A549 (cell line): Measurements from ENCODE around the gene ZFY. TPM values are rescaled to one million over a fixed set of nuclear protein-coding genes. Genes with fewer than 3 reads are reported as not detected.
"Not testable (repeated sequence)": the region's sequence is repeated elsewhere in the genome, so short reads cannot be mapped to it uniquely, and the experiment has no call there.

ENCODE experiments used
- ATAC-seq, 2 experiments: fragments of 200-7000 bp in 1 of 2; fragments of >200 bp in 1 of 2; cut with Nextera tagmentation in 1 of 2; cut with Tn5 transposase in 1 of 2; 3 replicates each; pipeline versions ENCODE4 v1.8.0 to v1.9.1; 2018 to 2020; ENCODE audit warnings: mild to moderate bottlenecking in 1 of 2, moderate library complexity in 1 of 2
- CTCF ChIA-PET: fragments of 300-600 bp; sonication (Branson Sonifier 250); formaldehyde crosslinking; extraction: SDS; loops from one replicate; lab custom pipeline; 2021; ENCODE audit warnings: antibody characterized with exemption, inconsistent platforms; lab: Yijun Ruan, JAX
- POLR2A ChIA-PET: fragments of 350-600 bp; formaldehyde crosslinking; extraction: SDS; loops from one replicate; lab custom pipeline; 2021; ENCODE audit warnings: antibody characterized with exemption, inconsistent platforms; lab: Yijun Ruan, JAX
- DNase-seq, 2 experiments: peaks; one replicate each; pipeline versions ENCODE4 v3.0.0 to v3.0.0-alpha.2; 2011 to 2016; ENCODE audit warnings: low read depth in 1 of 2, low spot score in 1 of 2
- FAIRE-seq: peaks from 2 replicates; lab custom pipeline; 2011; peaks lifted over from hg19 to GRCh38; lab: Jason Lieb, UNC
- H3K27ac ChIP-seq, 2 experiments: fragments of >200 bp; sonication (Bioruptor Twin); formaldehyde crosslinking; 3 replicates each; pipeline ENCODE4 v1.5.1; 2016 to 2017
- H3K4me1 ChIP-seq: fragments of >200 bp; sonication (Bioruptor Twin); formaldehyde crosslinking; 3 replicates; pipeline ENCODE4 v1.6.1; 2016
- H3K4me2 ChIP-seq: fragments of >200 bp; sonication (Bioruptor Twin); formaldehyde crosslinking; 3 replicates; pipeline ENCODE4 v1.6.1; 2016
- H3K4me3 ChIP-seq: fragments of >200 bp; sonication (Bioruptor Twin); formaldehyde crosslinking; 3 replicates; pipeline ENCODE4 v1.5.1; 2016
- H3K9me3 ChIP-seq: fragments of >200 bp; sonication (Bioruptor Twin); formaldehyde crosslinking; 3 replicates; pipeline ENCODE4 v1.6.1; 2016
- CHD4 ChIP-seq: fragments of 200-600 bp; sonication (generic); IDR thresholded peaks from 2 replicates; pipeline ENCODE4 v1.6.1; 2016; ENCODE audit warnings: antibody characterized with exemption, mild to moderate bottlenecking, borderline replicate concordance
- EP300 ChIP-seq, 2 experiments: fragments of >200 bp; sonication (Bioruptor Twin); formaldehyde crosslinking; IDR thresholded peaks; 2 replicates in 1 of 2; 3 replicates in 1 of 2; pipeline ENCODE4 v1.6.1; 2016 to 2017
- ESRRA ChIP-seq: fragments of 150-350 bp; IDR thresholded peaks from 2 replicates; pipeline ENCODE4 v1.6.1; 2014; ENCODE audit warnings: mild to moderate bottlenecking, low read length, borderline replicate concordance
- HOXB5 ChIP-seq: fragments of 250-450 bp; sonication (Bioruptor Pico); IDR thresholded peaks from 2 replicates; pipeline ENCODE4 v1.5.0; 2020; ENCODE audit warnings: mild to moderate bottlenecking, moderate library complexity
- JUNB ChIP-seq: fragments of >200 bp; sonication (Bioruptor Twin); formaldehyde crosslinking; IDR thresholded peaks from 2 replicates; pipeline ENCODE4 v1.6.1; 2016
- KDM1A ChIP-seq: fragments of 200-600 bp; sonication (generic); IDR thresholded peaks from 2 replicates; pipeline ENCODE4 v1.6.1; 2016; ENCODE audit warnings: low read depth, mild to moderate bottlenecking
- KDM5A ChIP-seq: fragments of 200-600 bp; sonication (generic); IDR thresholded peaks from 2 replicates; pipeline ENCODE4 v1.6.1; 2016; ENCODE audit warnings: antibody characterized with exemption, mild to moderate bottlenecking
- POLR2AphosphoS2 ChIP-seq: conservative IDR thresholded peaks from 2 replicates; pipeline ENCODE4 v1.6.1; 2012; ENCODE audit warnings: low read length, improper control_type of control experiment, inconsistent platforms
- RFX5 ChIP-seq: fragments of 450-650 bp; IDR thresholded peaks from 2 replicates; pipeline ENCODE4 v1.7.1; 2014; ENCODE audit warnings: antibody characterized with exemption, mild to moderate bottlenecking, moderate library complexity
- RNF2 ChIP-seq: fragments of 200-600 bp; sonication (generic); IDR thresholded peaks from 2 replicates; pipeline ENCODE4 v1.6.1; 2016; ENCODE audit warnings: low read depth, mild to moderate bottlenecking, antibody characterized with exemption, moderate library complexity, borderline replicate concordance
- SMC3 ChIP-seq: fragments of >200 bp; sonication (Bioruptor Twin); formaldehyde crosslinking; IDR thresholded peaks from 3 replicates; pipeline ENCODE4 v1.6.1; 2018; ENCODE audit warnings: inconsistent platforms
- TFCP2L1 ChIP-seq: fragments of 250-450 bp; sonication (Bioruptor Pico); IDR thresholded peaks from 2 replicates; pipeline ENCODE4 v1.5.0; 2021; ENCODE audit warnings: mild to moderate bottlenecking
- ZFP36 ChIP-seq: fragments of 450-650 bp; IDR thresholded peaks from 2 replicates; pipeline ENCODE4 v1.6.1; 2014; ENCODE audit warnings: borderline replicate concordance; ENCODE audit not compliant: partially characterized antibody
- WGBS: methylation state at CpG from one replicate; pipeline ENCODE4 v1.1.6; 2017; ENCODE audit errors: missing lambda C conversion rate; 5-methylcytosine and 5-hydroxymethylcytosine counted together
- polyA plus RNA-seq, 4 experiments: library from polyadenylated mRNA; depleted of rRNA in 3 of 4; stranded (reverse); fragments of >200 nt; fragmentation: RNase III in 1 of 4; extraction: RNeasy Plus Mini Kit Qiagen cat#74134 plus additional on column Dnase treatment in 1 of 4; gene quantifications; 2 replicates in 3 of 4; 3 replicates in 1 of 4; pipeline ENCODE4 v1.2.3, GENCODE V29; 2011 to 2017
- TF ChIP-seq, protein P1 (sequence below): fragments of >200 bp; sonication (Bioruptor Twin); formaldehyde crosslinking; IDR thresholded peaks from 2 replicates; pipeline ENCODE4 v1.6.1; 2016
- TF ChIP-seq, protein P2 (sequence below): IDR thresholded peaks from 2 replicates; pipeline ENCODE4 v1.6.1; 2012; ENCODE audit warnings: low read depth, borderline replicate concordance
- TF ChIP-seq, protein P3 (sequence below): fragments of 450-650 bp; IDR thresholded peaks from 2 replicates; pipeline ENCODE4 v1.6.1; 2014; ENCODE audit warnings: antibody characterized with exemption
- TF ChIP-seq, protein P4 (sequence below): fragments of >200 bp; sonication (Bioruptor Twin); formaldehyde crosslinking; IDR thresholded peaks from 3 replicates; pipeline ENCODE4 v1.6.1; 2016
- TF ChIP-seq, protein P5 (sequence below): fragments of 150-350 bp; IDR thresholded peaks from 2 replicates; pipeline ENCODE4 v1.6.1; 2014; ENCODE audit warnings: low read depth, mild to moderate bottlenecking, low read length
- TF ChIP-seq, protein P6 (sequence below): IDR thresholded peaks from 2 replicates; pipeline ENCODE4 v1.6.1; 2012

ZFY gene
- polyA plus RNA-seq, 2 of the 4 experiments (the other 2 are of a cell fraction): 3.0 to 11.3 TPM

DNA sequence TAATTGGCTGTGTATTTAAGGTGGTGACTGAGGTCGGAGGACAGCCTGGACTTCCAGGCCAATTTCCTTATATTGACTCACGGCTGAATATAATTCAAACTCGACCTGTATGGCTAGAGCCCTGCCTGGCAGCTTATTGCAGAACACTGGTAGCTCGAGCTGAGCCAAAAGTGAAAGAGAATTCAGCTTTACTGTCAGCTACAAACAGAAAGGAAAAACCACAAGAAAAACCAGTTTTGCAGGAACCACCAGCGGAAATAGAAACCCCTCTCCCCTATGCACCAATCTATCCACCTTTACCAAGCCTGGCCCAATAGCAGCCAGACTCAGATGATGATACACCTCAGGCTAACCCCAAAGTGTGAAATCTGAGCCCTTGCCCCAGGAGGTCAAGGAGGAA, 68.7 kb downstream of the ZFY start:
- FAIRE-seq: no peak

DNA sequence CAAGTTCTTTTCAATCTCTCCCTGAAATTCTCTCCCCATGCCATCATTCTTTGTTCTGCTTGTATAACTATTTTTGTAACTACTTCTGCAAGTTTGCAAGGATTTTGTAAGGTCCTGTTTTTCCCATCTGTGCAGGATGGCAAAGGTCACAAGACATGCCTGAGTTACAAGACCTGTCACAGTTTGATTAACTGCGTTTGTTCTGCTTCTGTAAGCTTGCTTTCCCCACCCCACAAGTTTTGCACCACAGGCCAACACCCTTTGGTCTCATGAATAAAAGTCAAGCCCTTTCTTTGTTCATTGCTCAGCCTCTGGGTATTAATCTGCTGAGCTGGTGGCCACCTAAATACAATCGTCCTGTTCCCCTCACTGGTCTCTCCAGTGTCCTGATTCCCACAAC, 70.8 kb downstream of the ZFY start:
- H3K4me1 ChIP-seq: peaks cover 14% of the 10 kb centered on the region
- ATAC-seq, H3K4me2 ChIP-seq, H3K4me3 ChIP-seq, DNase-seq, FAIRE-seq, H3K27ac ChIP-seq, H3K9me3 ChIP-seq, POLR2A ChIA-PET, CTCF ChIA-PET: not testable (repeated sequence)
- 33% methylated on average over 2 of the region's 2 CpGs for WGBS

More for the DNA sequence above, 68.7 kb downstream of the ZFY start:
- ChIA-PET POLR2A (no interaction called here), CTCF (no interaction called here)
- H3K4me2 ChIP-seq: peak overlapping the region; percentile 85
- TF ChIP-seq, protein P1, sequence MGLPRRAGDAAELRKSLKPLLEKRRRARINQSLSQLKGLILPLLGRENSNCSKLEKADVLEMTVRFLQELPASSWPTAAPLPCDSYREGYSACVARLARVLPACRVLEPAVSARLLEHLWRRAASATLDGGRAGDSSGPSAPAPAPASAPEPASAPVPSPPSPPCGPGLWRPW: no peak
- TF ChIP-seq, protein P2, sequence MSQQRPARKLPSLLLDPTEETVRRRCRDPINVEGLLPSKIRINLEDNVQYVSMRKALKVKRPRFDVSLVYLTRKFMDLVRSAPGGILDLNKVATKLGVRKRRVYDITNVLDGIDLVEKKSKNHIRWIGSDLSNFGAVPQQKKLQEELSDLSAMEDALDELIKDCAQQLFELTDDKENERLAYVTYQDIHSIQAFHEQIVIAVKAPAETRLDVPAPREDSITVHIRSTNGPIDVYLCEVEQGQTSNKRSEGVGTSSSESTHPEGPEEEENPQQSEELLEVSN: no peak
- no peak for TF ChIP-seq JUNB
- H3K4me1 ChIP-seq: peaks cover 14% of the 10 kb centered on the region
- DNase-seq: no peak
- peak; percentile 41 to 45; a peak in 3 of 6 replicates for ATAC-seq
- H3K4me3 ChIP-seq: peak overlapping the region; percentile 38; the same call in 2 of the 3 replicates
- H3K27ac ChIP-seq: peak overlapping the region; percentile 63 to 77; a peak in 4 of 6 replicates
- no peaks in the 10 kb centered on the region for H3K9me3 ChIP-seq
- WGBS: 36% methylated on average over 5 of the region's 5 CpGs

DNA sequence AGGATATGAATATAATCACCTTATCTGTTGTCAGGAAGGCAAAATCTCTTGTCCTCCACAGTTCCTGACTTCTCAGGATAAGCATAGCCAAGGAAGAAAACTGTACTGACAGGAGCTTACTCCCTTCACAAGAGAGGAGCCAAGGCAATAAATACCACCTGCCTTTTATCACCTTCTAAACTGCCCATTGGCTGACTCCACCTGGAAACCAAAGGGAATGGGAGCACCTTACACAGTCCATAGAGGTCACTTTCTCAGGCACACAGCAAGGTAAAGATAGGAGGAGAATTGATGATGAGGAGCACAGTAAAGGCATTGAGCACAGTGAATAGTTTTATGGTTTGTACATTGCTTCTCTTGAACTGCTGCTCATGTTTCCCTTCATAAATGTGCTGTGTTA, 72.8 kb downstream of the ZFY start:
- TF ChIP-seq KDM5A (no peak), HOXB5 (CRISPR knock-in tag) (no peak), RNF2 (no peak), TFCP2L1 (CRISPR knock-in tag) (no peak), CHD4 (no peak), KDM1A (no peak), RFX5 (no peak), ESRRA (no peak), POLR2AphosphoS2 (no peak), JUNB (no peak), EP300 (IDR thresholded peaks at IDR 0.05) (no peak), SMC3 (no peak), ZFP36 (no peak)
- TF ChIP-seq, protein P3, sequence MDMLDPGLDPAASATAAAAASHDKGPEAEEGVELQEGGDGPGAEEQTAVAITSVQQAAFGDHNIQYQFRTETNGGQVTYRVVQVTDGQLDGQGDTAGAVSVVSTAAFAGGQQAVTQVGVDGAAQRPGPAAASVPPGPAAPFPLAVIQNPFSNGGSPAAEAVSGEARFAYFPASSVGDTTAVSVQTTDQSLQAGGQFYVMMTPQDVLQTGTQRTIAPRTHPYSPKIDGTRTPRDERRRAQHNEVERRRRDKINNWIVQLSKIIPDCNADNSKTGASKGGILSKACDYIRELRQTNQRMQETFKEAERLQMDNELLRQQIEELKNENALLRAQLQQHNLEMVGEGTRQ: no peak
- TF ChIP-seq, protein P4, sequence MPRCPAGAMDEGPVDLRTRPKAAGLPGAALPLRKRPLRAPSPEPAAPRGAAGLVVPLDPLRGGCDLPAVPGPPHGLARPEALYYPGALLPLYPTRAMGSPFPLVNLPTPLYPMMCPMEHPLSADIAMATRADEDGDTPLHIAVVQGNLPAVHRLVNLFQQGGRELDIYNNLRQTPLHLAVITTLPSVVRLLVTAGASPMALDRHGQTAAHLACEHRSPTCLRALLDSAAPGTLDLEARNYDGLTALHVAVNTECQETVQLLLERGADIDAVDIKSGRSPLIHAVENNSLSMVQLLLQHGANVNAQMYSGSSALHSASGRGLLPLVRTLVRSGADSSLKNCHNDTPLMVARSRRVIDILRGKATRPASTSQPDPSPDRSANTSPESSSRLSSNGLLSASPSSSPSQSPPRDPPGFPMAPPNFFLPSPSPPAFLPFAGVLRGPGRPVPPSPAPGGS: no peak
- TF ChIP-seq, protein P5, sequence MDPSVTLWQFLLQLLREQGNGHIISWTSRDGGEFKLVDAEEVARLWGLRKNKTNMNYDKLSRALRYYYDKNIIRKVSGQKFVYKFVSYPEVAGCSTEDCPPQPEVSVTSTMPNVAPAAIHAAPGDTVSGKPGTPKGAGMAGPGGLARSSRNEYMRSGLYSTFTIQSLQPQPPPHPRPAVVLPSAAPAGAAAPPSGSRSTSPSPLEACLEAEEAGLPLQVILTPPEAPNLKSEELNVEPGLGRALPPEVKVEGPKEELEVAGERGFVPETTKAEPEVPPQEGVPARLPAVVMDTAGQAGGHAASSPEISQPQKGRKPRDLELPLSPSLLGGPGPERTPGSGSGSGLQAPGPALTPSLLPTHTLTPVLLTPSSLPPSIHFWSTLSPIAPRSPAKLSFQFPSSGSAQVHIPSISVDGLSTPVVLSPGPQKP: no peak
- TF ChIP-seq, protein P6, sequence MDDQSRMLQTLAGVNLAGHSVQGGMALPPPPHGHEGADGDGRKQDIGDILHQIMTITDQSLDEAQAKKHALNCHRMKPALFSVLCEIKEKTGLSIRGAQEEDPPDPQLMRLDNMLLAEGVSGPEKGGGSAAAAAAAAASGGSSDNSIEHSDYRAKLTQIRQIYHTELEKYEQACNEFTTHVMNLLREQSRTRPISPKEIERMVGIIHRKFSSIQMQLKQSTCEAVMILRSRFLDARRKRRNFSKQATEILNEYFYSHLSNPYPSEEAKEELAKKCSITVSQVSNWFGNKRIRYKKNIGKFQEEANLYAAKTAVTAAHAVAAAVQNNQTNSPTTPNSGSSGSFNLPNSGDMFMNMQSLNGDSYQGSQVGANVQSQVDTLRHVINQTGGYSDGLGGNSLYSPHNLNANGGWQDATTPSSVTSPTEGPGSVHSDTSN: no peak
- no peak for ATAC-seq
- Histone ChIP-seq H3K4me1 (no peaks in the 10 kb centered on the region; the same call in 2 of the 3 replicates), H3K4me3 (no peak overlapping the region), H3K9me3 (no peaks in the 10 kb centered on the region), H3K4me2 (no peak overlapping the region), H3K27ac (no peak overlapping the region)
- POLR2A ChIA-PET: no interaction called here
- CTCF ChIA-PET: no interaction called here
- no peak for FAIRE-seq
- DNase-seq: no peak
